Activated B cell treated with CpG ODN at 0.5 μM for 24 hours (primary cell): Measurements from ENCODE around the gene PBX1. TPM values are rescaled to one million over a fixed set of nuclear protein-coding genes. Genes with fewer than 3 reads are reported as not detected.

Experiments
- ATAC-seq: fragments of 200-7000 bp; cut with Tn5 transposase; one replicate; pipeline ENCODE4 v1.10.0; 2021; ENCODE audit warnings: low read depth, mild to moderate bottlenecking, moderate library complexity
- CTCF ChIA-PET: fragments of 350-600 bp; sonication (Branson Sonifier 250); formaldehyde crosslinking; loops from one replicate; lab custom pipeline; 2021; ENCODE audit warnings: antibody characterized with exemption; lab: Charles Lee
- POLR2A ChIA-PET: fragments of 350-600 bp; sonication (Branson Sonifier 250); formaldehyde crosslinking; loops from one replicate; lab custom pipeline; 2021; ENCODE audit warnings: antibody characterized with exemption; lab: Charles Lee
- DNase-seq: peaks from one replicate; pipeline ENCODE4 v3.0.0; 2022
- H3K27ac Mint-ChIP-seq: one replicate; pipeline ENCODE4 v1.8.0; 2020; ENCODE audit warnings: mixed read lengths
- H3K27me3 Mint-ChIP-seq: one replicate; pipeline ENCODE4 v1.8.0; 2021; ENCODE audit warnings: mixed read lengths
- H3K36me3 Mint-ChIP-seq: one replicate; pipeline ENCODE4 v1.8.0; 2021; ENCODE audit warnings: low read depth, mixed read lengths
- H3K4me1 Mint-ChIP-seq: one replicate; pipeline ENCODE4 v1.8.0; 2021; ENCODE audit warnings: mixed read lengths
- H3K4me3 Mint-ChIP-seq: one replicate; pipeline ENCODE4 v1.8.0; 2020; ENCODE audit warnings: mild to moderate bottlenecking, mixed read lengths
- H3K9me3 Mint-ChIP-seq: one replicate; pipeline ENCODE4 v1.8.0; 2020; ENCODE audit warnings: mixed read lengths
- intact Hi-C: fragments of 100-400 bp; cut with micrococcal nuclease; formaldehyde crosslinking; loops from one replicate; pipeline ENCODE4 v1.15.1; 2024
- total RNA-seq: library from RNA; stranded (reverse); gene quantifications from 2 replicates; pipeline ENCODE4 v1.2.3, GENCODE V29; 2022
- TF ChIP-seq, protein P1 (sequence below): fragments of 200-600 bp; IDR thresholded peaks from one replicate; pipeline ENCODE4 v1.8.0; 2022; ENCODE audit warnings: antibody characterized with exemption, mild to moderate bottlenecking

The PBX1 gene
- total RNA-seq, 1 donor from 2014 or later, result not detected

DNA sequence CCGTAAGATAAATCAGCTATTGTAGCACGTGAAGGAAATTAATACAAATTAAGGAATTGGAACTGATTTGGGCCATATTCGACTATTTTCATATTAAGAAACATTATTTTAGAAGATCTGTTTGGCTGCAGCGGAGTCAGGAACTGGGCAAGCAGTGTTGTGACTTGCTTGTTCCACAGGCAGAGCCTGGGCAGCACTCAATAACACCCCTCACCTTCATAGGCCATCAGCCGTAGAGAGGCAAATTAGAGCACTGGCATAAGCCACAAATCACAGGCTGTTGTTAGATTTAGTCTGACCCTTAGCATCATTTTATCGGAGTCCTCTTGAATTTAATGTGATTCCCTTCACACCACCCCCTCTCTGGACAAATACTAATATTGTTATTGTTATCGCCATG is 72.8 kb downstream of the PBX1 start:
- intact Hi-C loops, result no loop called here
- no peaks in the 10 kb centered on the region for H3K27me3 Mint-ChIP-seq
- no peak overlapping the region for H3K4me3 Mint-ChIP-seq
- no peaks in the 10 kb centered on the region for H3K36me3 Mint-ChIP-seq
- CTCF ChIA-PET, result no interaction called here
- TF ChIP-seq, protein P1, sequence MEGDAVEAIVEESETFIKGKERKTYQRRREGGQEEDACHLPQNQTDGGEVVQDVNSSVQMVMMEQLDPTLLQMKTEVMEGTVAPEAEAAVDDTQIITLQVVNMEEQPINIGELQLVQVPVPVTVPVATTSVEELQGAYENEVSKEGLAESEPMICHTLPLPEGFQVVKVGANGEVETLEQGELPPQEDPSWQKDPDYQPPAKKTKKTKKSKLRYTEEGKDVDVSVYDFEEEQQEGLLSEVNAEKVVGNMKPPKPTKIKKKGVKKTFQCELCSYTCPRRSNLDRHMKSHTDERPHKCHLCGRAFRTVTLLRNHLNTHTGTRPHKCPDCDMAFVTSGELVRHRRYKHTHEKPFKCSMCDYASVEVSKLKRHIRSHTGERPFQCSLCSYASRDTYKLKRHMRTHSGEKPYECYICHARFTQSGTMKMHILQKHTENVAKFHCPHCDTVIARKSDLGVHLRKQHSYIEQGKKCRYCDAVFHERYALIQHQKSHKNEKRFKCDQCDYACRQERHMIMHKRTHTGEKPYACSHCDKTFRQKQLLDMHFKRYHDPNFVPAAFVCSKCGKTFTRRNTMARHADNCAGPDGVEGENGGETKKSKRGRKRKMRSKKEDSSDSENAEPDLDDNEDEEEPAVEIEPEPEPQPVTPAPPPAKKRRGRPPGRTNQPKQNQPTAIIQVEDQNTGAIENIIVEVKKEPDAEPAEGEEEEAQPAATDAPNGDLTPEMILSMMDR, result no peak
- POLR2A ChIA-PET, result no interaction called here
- no peaks in the 10 kb centered on the region for H3K9me3 Mint-ChIP-seq
- no peak overlapping the region for H3K27ac Mint-ChIP-seq
- no peak for ATAC-seq
- no peak for DNase-seq
- no peaks in the 10 kb centered on the region for H3K4me1 Mint-ChIP-seq

DNA sequence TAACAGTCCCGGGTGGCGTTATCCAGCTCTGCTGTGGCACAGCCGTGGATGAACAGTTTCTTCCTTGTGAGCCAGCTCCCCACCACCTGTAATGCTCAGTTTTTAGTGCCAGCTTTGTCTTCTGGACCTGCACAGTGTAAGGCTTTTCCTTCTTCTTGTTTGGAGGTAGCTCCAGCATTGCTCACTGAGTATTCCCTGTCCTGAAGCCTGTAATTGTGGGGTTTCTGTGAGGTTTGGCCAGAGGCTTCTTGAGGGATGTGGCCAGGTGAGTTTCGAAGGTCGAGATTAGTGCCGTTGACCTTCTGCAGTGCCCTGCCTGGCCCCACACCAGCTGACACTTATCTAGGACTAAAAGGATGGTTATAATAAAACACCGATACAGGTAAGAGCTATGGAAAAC is 75.0 kb downstream of the PBX1 start:
- no peak overlapping the region for H3K4me3 Mint-ChIP-seq
- H3K27ac Mint-ChIP-seq, result no peak overlapping the region
- no peaks in the 10 kb centered on the region for H3K27me3 Mint-ChIP-seq
- H3K36me3 Mint-ChIP-seq, result no peaks in the 10 kb centered on the region
- ATAC-seq (no peak), DNase-seq (no peak)
- H3K4me1 Mint-ChIP-seq, result no peaks in the 10 kb centered on the region
- H3K9me3 Mint-ChIP-seq, result no peaks in the 10 kb centered on the region
- TF ChIP-seq, protein P1, result no peak
- intact Hi-C loops, result no loop called here
- ChIA-PET CTCF (interaction anchor here (0.9 kb wide), 1 partner anchor 9 kb away, joined by 3 read pairs; no protein-coding TSS in a partner anchor), POLR2A (no interaction called here)

- Mint-ChIP-seq H3K36me3 (no peaks in the 10 kb centered on the region), H3K4me1 (no peaks in the 10 kb centered on the region), H3K27me3 (no peaks in the 10 kb centered on the region), H3K9me3 (no peaks in the 10 kb centered on the region), H3K4me3 (no peak overlapping the region), H3K27ac (no peak overlapping the region)
- intact Hi-C loops, result no loop called here
- ChIA-PET CTCF (no interaction called here), POLR2A (no interaction called here)
- TF ChIP-seq, protein P1, result no peak
- no peak for DNase-seq
- no peak for ATAC-seq
Observed at GRCh38 chr1:164635059-164635802, 76.2 kb downstream of the PBX1 start.

DNA sequence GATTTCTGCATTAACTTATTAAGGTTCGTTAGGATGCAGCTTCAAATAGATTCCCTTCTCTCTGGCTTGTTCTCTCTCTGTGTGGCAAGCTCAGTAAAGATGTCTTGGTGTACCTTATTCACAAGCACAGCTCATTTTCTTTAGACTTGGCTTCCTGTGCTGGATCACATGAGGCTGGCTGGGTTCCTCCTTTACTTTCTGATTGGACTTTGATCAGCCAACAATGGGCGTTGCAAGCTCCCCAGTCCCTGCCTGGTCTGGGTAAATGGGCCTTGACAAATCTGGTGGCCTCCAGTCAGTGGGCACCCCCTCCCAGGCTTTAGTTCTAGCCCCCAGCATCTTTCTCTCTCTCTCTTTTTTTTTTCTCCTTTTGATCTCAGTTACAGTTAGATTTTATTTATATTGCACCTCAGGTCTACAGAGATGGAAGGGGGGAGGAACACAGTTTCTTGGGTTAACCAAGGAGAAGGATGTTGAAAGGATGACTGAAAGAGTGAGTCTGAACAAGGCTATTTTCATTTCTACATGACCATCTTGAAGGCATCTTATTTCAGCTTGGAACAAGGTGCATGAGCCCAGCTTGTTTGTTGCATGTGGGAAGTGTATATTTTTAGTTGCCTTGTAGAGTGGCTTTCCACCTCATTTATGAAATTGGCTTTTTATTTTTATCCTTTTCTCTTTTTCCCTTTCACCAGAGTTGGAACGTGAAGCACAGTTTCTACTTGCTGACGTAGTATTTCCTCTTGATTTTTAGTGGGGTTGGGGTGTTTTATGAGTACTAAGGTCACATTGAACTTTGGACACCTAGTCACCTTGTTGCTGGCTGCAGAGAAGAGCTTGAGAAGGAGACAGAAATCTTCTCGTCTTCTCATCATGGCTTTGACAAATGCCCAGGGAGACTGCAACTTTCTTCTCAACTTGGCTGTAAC is 77.1 kb downstream of the PBX1 start:
- Mint-ChIP-seq H3K36me3 (no peaks in the 10 kb centered on the region), H3K27ac (no peak overlapping the region), H3K9me3 (no peaks in the 10 kb centered on the region), H3K4me1 (no peaks in the 10 kb centered on the region), H3K27me3 (no peaks in the 10 kb centered on the region), H3K4me3 (no peak overlapping the region)
- DNase-seq, result no peak
- ChIA-PET POLR2A (no interaction called here), CTCF (no interaction called here)
- ATAC-seq, result no peak
- TF ChIP-seq, protein P1, result no peak
- intact Hi-C loops, result no loop called here

- Mint-ChIP-seq H3K27ac (no peak overlapping the region), H3K27me3 (no peaks in the 10 kb centered on the region), H3K4me1 (no peaks in the 10 kb centered on the region), H3K36me3 (no peaks in the 10 kb centered on the region), H3K9me3 (no peaks in the 10 kb centered on the region), H3K4me3 (no peak overlapping the region)
- POLR2A ChIA-PET, result no interaction called here
- TF ChIP-seq, protein P1, result no peak
- intact Hi-C loops, result no loop called here
- DNase-seq (no peak), ATAC-seq (no peak)
- CTCF ChIA-PET, result no interaction called here
Observed at GRCh38 chr1:164636757-164637156, 77.8 kb downstream of the PBX1 start.
